ENCODE measurements around the gene RAB21.

DNA sequence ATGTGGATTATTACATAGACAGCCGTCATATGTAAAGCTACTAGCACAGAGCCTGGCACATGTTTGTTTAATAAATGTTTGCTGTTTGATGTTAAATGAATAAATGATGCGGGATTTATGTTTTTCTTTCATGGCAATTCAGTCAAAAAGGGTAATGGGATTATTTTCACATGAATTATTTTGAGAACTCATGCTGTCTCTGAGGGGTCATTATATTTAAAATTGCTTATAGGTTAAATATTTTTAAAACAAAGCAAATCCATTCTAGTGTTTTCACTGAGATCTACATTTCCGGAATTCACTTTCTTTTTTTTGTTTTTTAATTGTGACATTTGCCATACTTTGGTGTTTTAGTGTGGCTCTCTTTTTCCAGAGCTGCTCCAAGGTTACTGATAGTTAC is 5.3 kb downstream of the RAB21 start:
- TF ChIP-seq YY1 (IDR thresholded peaks at IDR 0.05; ENCODE audit: insufficient read depth, insufficient read length) (no peak), SUZ12 (IDR thresholded peaks at IDR 0.05; ENCODE audit: extremely low read depth, insufficient read depth, insufficient read length) (no peak), ZNF274 (IDR thresholded peaks at IDR 0.05; ENCODE audit: low read depth, low read length) (no peak; the same call in 1 of the 2 replicates)

Measured in NT2/D1 (cell line).